Heart right ventricle (tissue), 16 donors: ENCODE results near the gene FAM171A2. TPM values are rescaled to one million over a fixed set of nuclear protein-coding genes. Genes with fewer than 3 reads are reported as not detected.
A peak's percentile ranks its signal among the peaks of the same experiment; 100 is the strongest.

Experiments
- ATAC-seq, 8 donors: fragments of 200-7000 bp; cut with Tn5 transposase; one replicate each; pipeline ENCODE4 v1.9.1; 2020; ENCODE audit warnings: mild to moderate bottlenecking in 8 of 8, moderate library complexity in 8 of 8, moderate number of reproducible peaks in 1 of 8
- DNase-seq, 2 donors: peaks; one replicate each; pipeline ENCODE4 v3.0.0-alpha.2; 2020
- H3K27ac ChIP-seq, 10 donors: fragments of 200-600 bp; sonication (generic) in 2 of 10; one replicate each; pipeline versions ENCODE4 v1.5.0 to v1.8.0; 2020 to 2022; ENCODE audit warnings: mild to moderate bottlenecking in 3 of 10
- H3K27me3 ChIP-seq, 7 donors: fragments of 200-600 bp; one replicate each; pipeline ENCODE4 v1.8.0; 2021 to 2022; ENCODE audit warnings: mild to moderate bottlenecking in 2 of 7
- H3K36me3 ChIP-seq, 9 donors: fragments of 200-600 bp; sonication (generic) in 1 of 9; one replicate each; pipeline versions ENCODE4 v1.5.0 to v1.8.0; 2020 to 2022; ENCODE audit warnings: mild to moderate bottlenecking in 2 of 9
- H3K4me1 ChIP-seq, 9 donors: fragments of 200-600 bp; sonication (generic) in 1 of 9; one replicate each; pipeline versions ENCODE4 v1.5.0 to v1.8.0; 2020 to 2022; ENCODE audit warnings: mild to moderate bottlenecking in 4 of 9
- H3K4me3 ChIP-seq, 10 donors: fragments of 200-600 bp; sonication (generic) in 2 of 10; one replicate each; pipeline versions ENCODE4 v1.5.0 to v1.8.0; 2020 to 2022; ENCODE audit warnings: mild to moderate bottlenecking in 7 of 10, moderate library complexity in 2 of 10
- H3K9me3 ChIP-seq, 11 donors: fragments of 200-600 bp in 10 of 11; sonication (generic) in 2 of 11; one replicate each; pipeline versions ENCODE4 v1.5.0 to v1.8.0; 2013 to 2022; ENCODE audit warnings: mild to moderate bottlenecking in 2 of 11, control low read depth in 1 of 11, moderate library complexity in 1 of 11
- CTCF ChIP-seq, 9 donors: fragments of 200-600 bp; sonication (generic) in 2 of 9; IDR thresholded peaks; one replicate each; pipeline versions ENCODE4 v1.5.0 to v1.8.0; 2021 to 2022; ENCODE audit warnings: antibody characterized with exemption in 9 of 9, mild to moderate bottlenecking in 5 of 9, moderate library complexity in 1 of 9
- WGBS, 2 donors: extraction: QIAGEN DNeasy Blood & Tissue Kit; methylation state at CpG; one replicate each; pipeline ENCODE4 v1.1.7; 2013; ENCODE audit warnings: inconsistent platforms in 1 of 2; 5-methylcytosine and 5-hydroxymethylcytosine counted together
- intact Hi-C, 10 donors: fragments of 100-400 bp; cut with DNase I; formaldehyde crosslinking; loops; one replicate each; pipeline versions ENCODE4 v1.11.1 to v1.14.2; 2022
- polyA plus RNA-seq, 2 donors: library from polyadenylated mRNA; stranded (reverse); fragments of 200-250 nt; gene quantifications; one replicate each; pipeline ENCODE4 v1.2.3, GENCODE V29; 2013
- total RNA-seq, 10 donors: library from RNA; stranded (reverse); fragmentation: NEBNext Ultra II Directional in 3 of 10; extraction: Animal tissue kit (Norgen Biotek cat#: 25700) in 3 of 10; gene quantifications; one replicate each; pipeline versions ENCODE4 v1.2.1 to v1.2.4, GENCODE V29; 2021 to 2023
- donor health status: Arrhythmogenic right ventricular cardiomyopathy.
- donor health status: ischemic (EF 13 %, LVEDD 7.1; RV severe dilation, severe dysfunction).
- donor health status: healthy with polysubstance abuse.
- donor health status: DM: no; HTN: yes; CAD: no.
- donor health status: DM: no; HTN: no; CAD: no.
- donor health status: ischemic (EF 25% LVEDD 6.9; RV normal size, moderate dysfunction).
- donor health status: ischemic (EF 25% LVEDD 5.7; RV mildly dilated, moderate dysfunction).
- donor health status: healthy.
- donor health status: DM: yes; HTN: yes; CAD: no.
- donor health status: Ischemic cardiomyopathy.
- donor health status: ischemic (EF 35%, LVEDD 5.7; RV mildly dilated, moderate dysfunction).
- donor health status: nonischemic (EF 11% LVEDD 7.7; RV severe dilation, severe dysfunction).
- donor health status: DM: yes; HTN: yes; CAD: no.
- donor health status: PGD.
- donor health status: ischemic (EF 29% LVEDD 5.4; RV normal size, mild dysfunction).
- donor health status: nonischemic (EF 23%, LVEDD 6.1; RV moderate dilation, normal function).

Gene FAM171A2
- total and polyA plus RNA-seq, 12 donors: 0.25 to 0.95 (median 0.46) TPM

- H3K27ac ChIP-seq: no peak overlapping the region
- TF ChIP-seq CTCF (IDR thresholded peaks at IDR 0.05): no peak
- no peak overlapping the region for H3K4me3 ChIP-seq
- no peaks in the 10 kb centered on the region for H3K9me3 ChIP-seq
- intact Hi-C loops: no loop called here
- DNase-seq (no peak), ATAC-seq (no peak)
- peaks cover 0 to 22% (median 9%) of the 10 kb centered on the region in 9 donors for H3K36me3 ChIP-seq
- H3K27me3 ChIP-seq: peaks cover 15 to 61% (median 52%) of the 10 kb centered on the region in 7 donors
- H3K4me1 ChIP-seq: peaks cover 4 to 14% (median 6%) of the 10 kb centered on the region in 9 donors
- WGBS, 2 donors: 5 to 9% methylated on average over 38 of the region's 38 CpGs
Observed at GRCh38 chr17:44315760-44316731, 47.6 kb downstream of the FAM171A2 start.

GRCh38 chr17:44314869-44315661, 48.6 kb downstream of the FAM171A2 start:
- H3K36me3 ChIP-seq: peaks cover 0 to 12% (median 1%) of the 10 kb centered on the region in 9 donors
- no peak overlapping the region for H3K27ac ChIP-seq
- H3K27me3 ChIP-seq: peaks cover 15 to 61% (median 52%) of the 10 kb centered on the region in 7 donors
- H3K9me3 ChIP-seq: no peaks in the 10 kb centered on the region
- DNase-seq (no peak), ATAC-seq (no peak)
- WGBS, 2 donors: 2% methylated on average over 54 to 81 of the region's 81 CpGs
- peak overlapping the region in 8 of 10 donors; percentile 23 to 42 (median 30) for H3K4me3 ChIP-seq
- TF ChIP-seq CTCF (IDR thresholded peaks at IDR 0.05): no peak
- intact Hi-C loops: no loop called here
- H3K4me1 ChIP-seq: peaks cover 4 to 14% (median 6%) of the 10 kb centered on the region in 9 donors

- intact Hi-C loops: no loop called here
- 26 to 30% methylated on average over 10 to 11 of the region's 11 CpGs for WGBS, 2 donors
- ATAC-seq (no peak), DNase-seq (no peak)
- TF ChIP-seq CTCF (IDR thresholded peaks at IDR 0.05): no peak
- Histone ChIP-seq H3K4me1 (peaks cover 4 to 14% (median 6%) of the 10 kb centered on the region in 9 donors), H3K27me3 (peaks cover 15 to 61% (median 52%) of the 10 kb centered on the region in 7 donors), H3K27ac (no peak overlapping the region), H3K36me3 (peaks cover 0 to 7% (median 0%) of the 10 kb centered on the region in 9 donors), H3K4me3 (peak overlapping the region in 2 of 10 donors; percentile 24 to 42), H3K9me3 (no peaks in the 10 kb centered on the region)
Observed at GRCh38 chr17:44314524-44314868, 49.2 kb downstream of the FAM171A2 start.

DNA sequence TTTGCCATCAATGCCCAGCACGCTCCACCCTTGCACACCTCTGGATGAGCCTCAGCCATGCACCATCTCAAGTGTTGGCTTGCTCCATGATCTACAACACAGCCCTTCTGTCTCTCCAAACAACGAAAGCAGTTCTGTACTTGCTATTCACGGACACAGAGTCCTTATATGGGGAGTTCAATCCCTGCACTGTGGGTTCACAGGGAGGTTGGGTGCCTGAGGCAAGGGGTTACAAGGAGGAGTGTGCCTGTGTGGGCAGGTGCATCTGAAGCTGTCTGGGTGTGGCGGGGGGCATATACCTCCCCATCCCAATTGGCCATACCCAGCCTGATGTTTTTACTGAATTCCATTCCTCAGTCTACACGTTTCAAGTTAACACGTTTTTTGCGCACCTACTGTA, 49.6 kb downstream of the FAM171A2 start:
- WGBS, 2 donors: 73 to 79% methylated on average over 7 of the region's 7 CpGs
- intact Hi-C loops: no loop called here
- ATAC-seq (no peak), DNase-seq (no peak)
- H3K27ac ChIP-seq: no peak overlapping the region
- H3K4me3 ChIP-seq: no peak overlapping the region
- H3K9me3 ChIP-seq: no peaks in the 10 kb centered on the region
- peaks cover 4 to 17% (median 6%) of the 10 kb centered on the region in 9 donors for H3K4me1 ChIP-seq
- H3K27me3 ChIP-seq: peaks cover 15 to 61% (median 52%) of the 10 kb centered on the region in 7 donors
- H3K36me3 ChIP-seq: peaks cover 0 to 2% (median 0%) of the 10 kb centered on the region in 9 donors
- no peak for TF ChIP-seq CTCF (IDR thresholded peaks at IDR 0.05)
